A673 (cell line): ENCODE data around the gene DNAAF5. TPM values are rescaled to one million over a fixed set of nuclear protein-coding genes. Genes with fewer than 3 reads are reported as not detected.

Experiments used
- BruUV-seq: library from RNA; stranded (reverse); fragments of 400-500 nt; replicated peaks from 2 replicates; lab custom pipeline; 2021; lab: Mats Ljungman, UMichigan
- CTCF ChIA-PET: fragments of 300-600 bp; sonication (Branson Sonifier 250); formaldehyde crosslinking; loops from one replicate; lab custom pipeline; 2022; ENCODE audit warnings: antibody characterized with exemption; lab: Charles Lee
- POLR2A ChIA-PET: fragments of 300-600 bp; sonication (Branson Sonifier 250); formaldehyde crosslinking; loops from one replicate; lab custom pipeline; 2022; ENCODE audit warnings: antibody characterized with exemption; ENCODE audit not compliant: low non-redundant PET; lab: Charles Lee
- DNase-seq: peaks from one replicate; pipeline ENCODE4 v3.0.0-alpha.2; 2015; ENCODE audit warnings: low spot score
- H3K27ac ChIP-seq: fragments of 200-600 bp; sonication (generic); 2 replicates; pipeline ENCODE4 v1.5.1; 2016; ENCODE audit warnings: mixed run types, low read depth, mild to moderate bottlenecking, mixed read lengths, antibody characterized with exemption, low read length; ENCODE audit not compliant: poor library complexity, severe bottlenecking
- H3K27me3 ChIP-seq: fragments of 200-600 bp; sonication (generic); replicated peaks from 2 replicates; pipeline ENCODE4 v1.6.1; 2017; ENCODE audit warnings: mixed run types, low read depth, mild to moderate bottlenecking, mixed read lengths, antibody characterized with exemption, low read length; ENCODE audit not compliant: insufficient read depth, poor library complexity
- H3K36me3 ChIP-seq: fragments of 200-600 bp; sonication (generic); 2 replicates; pipeline ENCODE4 v1.6.1; 2016; ENCODE audit warnings: mixed run types, mild to moderate bottlenecking, mixed read lengths, antibody characterized with exemption, low read length; ENCODE audit not compliant: insufficient read depth, poor library complexity, severe bottlenecking
- H3K4me1 ChIP-seq: fragments of 200-600 bp; sonication (generic); 2 replicates; pipeline ENCODE4 v1.6.1; 2017; ENCODE audit warnings: mixed run types, mild to moderate bottlenecking, mixed read lengths, antibody characterized with exemption, low read length; ENCODE audit not compliant: insufficient read depth, poor library complexity, severe bottlenecking
- H3K4me3 ChIP-seq: fragments of 200-600 bp; sonication (generic); 2 replicates; pipeline ENCODE4 v1.5.1; 2016; ENCODE audit warnings: low read depth, mixed run types, mild to moderate bottlenecking, mixed read lengths, low read length; ENCODE audit not compliant: poor library complexity, severe bottlenecking
- H3K9me3 ChIP-seq: fragments of 200-600 bp; sonication (generic); 2 replicates; pipeline ENCODE4 v1.6.1; 2016; ENCODE audit warnings: mixed run types, low read depth, mild to moderate bottlenecking, mixed read lengths, antibody characterized with exemption, low read length; ENCODE audit not compliant: poor library complexity, severe bottlenecking
- EZH2 ChIP-seq: fragments of 200-600 bp; sonication (generic); IDR thresholded peaks from 2 replicates; pipeline ENCODE4 v1.6.1; 2017; ENCODE audit warnings: borderline replicate concordance, low read depth, mild to moderate bottlenecking, mixed read lengths, antibody characterized with exemption, low read length; ENCODE audit not compliant: poor library complexity, severe bottlenecking
- intact Hi-C: fragments of 100-400 bp; cut with micrococcal nuclease; formaldehyde crosslinking; loops from one replicate; pipeline ENCODE4 v1.10.0; 2022; ENCODE audit not compliant: unreplicated experiment
- total RNA-seq: library from RNA; stranded (reverse); gene quantifications from 2 replicates; pipeline ENCODE4 v1.2.3, GENCODE V29; 2021
- TF ChIP-seq, protein P1 (sequence below): fragments of 300-800, 200-600 bp; sonication (generic); conservative IDR thresholded peaks from 2 replicates; pipeline ENCODE4 v1.5.1; 2017; ENCODE audit warnings: low read depth, mild to moderate bottlenecking, antibody characterized with exemption, low read length, moderate library complexity, mixed read lengths

DNAAF5 gene
- total RNA-seq, 1 experiment from 2014 or later = 78.1 TPM

DNA sequence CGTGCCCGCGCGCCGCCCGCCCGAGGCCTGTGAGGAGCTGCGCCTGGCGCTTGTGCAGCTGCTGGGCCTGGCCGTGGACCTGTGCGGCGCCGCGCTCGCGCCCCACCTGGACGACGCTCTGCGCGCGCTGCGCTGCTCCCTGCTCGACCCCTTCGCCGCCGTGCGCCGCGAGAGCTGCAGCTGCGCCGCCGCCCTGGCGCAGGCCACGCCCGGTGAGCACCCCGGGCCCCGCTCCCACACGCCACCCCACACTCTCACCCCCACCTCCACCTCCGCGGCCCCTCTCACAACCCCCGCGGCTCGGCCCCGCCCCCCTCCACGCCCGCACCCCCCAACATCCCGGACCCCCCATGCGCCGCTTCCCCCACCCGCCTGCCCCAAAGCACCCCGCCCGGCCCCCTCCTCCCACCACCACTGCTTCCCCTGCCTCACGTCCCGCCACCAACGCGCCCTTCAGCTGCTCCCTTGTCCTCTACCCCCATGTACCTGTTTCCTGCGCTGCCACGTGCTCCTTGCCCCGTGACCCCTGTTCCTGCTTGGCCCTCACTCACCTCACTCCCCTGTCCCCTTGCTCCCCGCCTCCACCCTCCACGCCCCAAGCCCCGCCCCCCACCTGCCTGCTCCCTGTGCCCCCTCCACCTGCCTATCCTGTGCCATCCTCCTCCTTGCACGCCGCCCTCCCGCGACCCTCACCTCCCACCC is 756 bp downstream of the DNAAF5 start, which contains the start of gene PRKAR1B:
Gene PRKAR1B, minus strand, starts transcription at position 178 of the 702 bp plus-strand sequence. CDS start 15,776 bp downstream, outside the sequence.
- H3K4me3 ChIP-seq = peak within 1 kb of the TSS; percentile 84
- peak; percentile 27 for DNase-seq
- peaks cover 8% of the 10 kb centered on the region for H3K4me1 ChIP-seq
- TF ChIP-seq EZH2 = no peak
- TF ChIP-seq, protein P1, sequence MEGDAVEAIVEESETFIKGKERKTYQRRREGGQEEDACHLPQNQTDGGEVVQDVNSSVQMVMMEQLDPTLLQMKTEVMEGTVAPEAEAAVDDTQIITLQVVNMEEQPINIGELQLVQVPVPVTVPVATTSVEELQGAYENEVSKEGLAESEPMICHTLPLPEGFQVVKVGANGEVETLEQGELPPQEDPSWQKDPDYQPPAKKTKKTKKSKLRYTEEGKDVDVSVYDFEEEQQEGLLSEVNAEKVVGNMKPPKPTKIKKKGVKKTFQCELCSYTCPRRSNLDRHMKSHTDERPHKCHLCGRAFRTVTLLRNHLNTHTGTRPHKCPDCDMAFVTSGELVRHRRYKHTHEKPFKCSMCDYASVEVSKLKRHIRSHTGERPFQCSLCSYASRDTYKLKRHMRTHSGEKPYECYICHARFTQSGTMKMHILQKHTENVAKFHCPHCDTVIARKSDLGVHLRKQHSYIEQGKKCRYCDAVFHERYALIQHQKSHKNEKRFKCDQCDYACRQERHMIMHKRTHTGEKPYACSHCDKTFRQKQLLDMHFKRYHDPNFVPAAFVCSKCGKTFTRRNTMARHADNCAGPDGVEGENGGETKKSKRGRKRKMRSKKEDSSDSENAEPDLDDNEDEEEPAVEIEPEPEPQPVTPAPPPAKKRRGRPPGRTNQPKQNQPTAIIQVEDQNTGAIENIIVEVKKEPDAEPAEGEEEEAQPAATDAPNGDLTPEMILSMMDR = no peak
- H3K27me3 ChIP-seq = no peaks in the 10 kb centered on the region
- POLR2A ChIA-PET = no interaction called here
- no peaks in the 10 kb centered on the region for H3K9me3 ChIP-seq
- H3K36me3 ChIP-seq = peaks cover 24% of the 10 kb centered on the region
- BruUV-seq = no TSS peak
- CTCF ChIA-PET = interaction anchor here (0.6 kb wide), 1 partner anchor 407 kb away, joined by 3 read pairs; no protein-coding TSS in a partner anchor
- intact Hi-C loops = no loop called here
- H3K27ac ChIP-seq = peak within 1 kb of the TSS; percentile 83

DNA sequence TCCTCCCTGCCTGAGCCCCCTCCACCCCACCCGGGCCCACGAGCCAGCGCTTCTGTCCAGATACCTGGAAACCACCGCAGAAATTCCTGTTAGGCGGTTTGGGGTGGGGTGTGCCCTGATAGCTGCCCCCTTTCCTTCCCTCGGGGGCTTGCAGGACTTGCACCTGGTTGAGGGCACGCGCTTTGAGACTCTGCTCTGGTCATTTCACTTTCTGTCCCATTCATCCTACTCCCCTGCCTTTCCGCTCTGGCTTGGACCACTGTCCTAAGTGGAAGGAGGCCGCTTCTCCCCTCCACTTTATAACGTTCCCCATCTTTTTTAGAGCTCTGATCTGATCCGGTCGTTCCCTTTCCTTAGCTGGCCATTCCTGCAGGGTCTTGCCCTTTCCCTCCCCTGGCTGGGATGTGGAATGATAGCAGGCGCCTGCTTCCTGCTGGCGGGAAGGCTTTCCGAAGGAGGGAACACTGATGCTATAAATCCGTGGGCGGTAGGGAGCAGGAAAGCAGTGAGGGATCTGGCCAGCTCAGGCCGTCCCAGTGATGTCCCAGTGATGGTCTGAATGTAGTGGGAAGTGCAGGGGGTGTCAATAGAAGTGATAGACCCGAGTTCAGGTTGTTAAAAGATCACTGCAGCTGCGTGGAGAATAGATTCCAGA is 1.4 kb downstream of the DNAAF5 start:
- no peak for DNase-seq
- H3K4me3 ChIP-seq = peak overlapping the region; percentile 84
- peaks cover 8% of the 10 kb centered on the region for H3K4me1 ChIP-seq
- intact Hi-C loops = no loop called here
- peaks cover 30% of the 10 kb centered on the region for H3K36me3 ChIP-seq
- H3K27me3 ChIP-seq = no peaks in the 10 kb centered on the region
- no peak for TF ChIP-seq EZH2
- TF ChIP-seq, protein P1 = no peak
- H3K27ac ChIP-seq = peak overlapping the region; percentile 54
- ChIA-PET POLR2A (no interaction called here), CTCF (no interaction called here)
- H3K9me3 ChIP-seq = no peaks in the 10 kb centered on the region
- no TSS peak for BruUV-seq

DNA sequence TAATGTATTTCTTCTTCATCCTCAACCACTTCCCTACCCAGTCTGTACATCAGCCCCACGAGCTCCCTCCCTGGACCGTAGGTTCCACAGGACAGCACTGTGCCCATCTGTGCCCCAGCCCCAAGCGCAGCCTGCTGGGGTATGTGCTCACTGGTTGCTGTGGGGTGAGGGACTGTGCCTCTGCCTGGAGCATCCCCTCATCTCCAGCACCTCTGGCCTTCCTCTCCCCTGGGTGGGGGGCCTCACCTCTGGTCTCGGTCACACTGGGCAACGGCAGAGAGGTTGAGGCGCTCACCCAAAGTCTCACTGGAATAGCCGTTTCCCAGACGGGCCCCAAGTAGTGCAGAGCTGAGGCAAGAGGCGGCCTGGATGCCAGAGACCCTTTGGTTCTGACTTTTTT is 2.1 kb downstream of the DNAAF5 start:
- intact Hi-C loops = no loop called here
- Histone ChIP-seq H3K4me3 (peak overlapping the region; percentile 84), H3K36me3 (peaks cover 37% of the 10 kb centered on the region), H3K4me1 (peaks cover 8% of the 10 kb centered on the region), H3K27ac (no peak overlapping the region), H3K9me3 (no peaks in the 10 kb centered on the region), H3K27me3 (no peaks in the 10 kb centered on the region)
- POLR2A ChIA-PET = no interaction called here
- DNase-seq = no peak
- CTCF ChIA-PET = no interaction called here
- TSS peak; percentile 31 for BruUV-seq
- no peak for TF ChIP-seq EZH2
- TF ChIP-seq, protein P1 = no peak
